IMR-90 (cell line): ENCODE measurements around the gene DNAJC7. TPM values are rescaled to one million over a fixed set of nuclear protein-coding genes. Genes with fewer than 3 reads are reported as not detected.

Source experiments
- ATAC-seq: fragments of 200-7000 bp; cut with Tn5 transposase; 2 replicates; pipeline ENCODE4 v1.9.1; 2020; ENCODE audit warnings: low read depth, mild to moderate bottlenecking, moderate library complexity
- BruUV-seq: library from RNA; stranded (reverse); fragments of 400-500 nt; replicated peaks from 2 replicates; lab custom pipeline; 2021; lab: Mats Ljungman, UMichigan
- CTCF ChIA-PET: fragments of 300-600 bp; formaldehyde crosslinking; extraction: SDS; loops from one replicate; lab custom pipeline; 2021; ENCODE audit warnings: antibody characterized with exemption; lab: Yijun Ruan, JAX
- POLR2A ChIA-PET: fragments of 300-600 bp; sonication (Branson Sonifier 250); formaldehyde crosslinking; loops from one replicate; lab custom pipeline; 2022; ENCODE audit warnings: antibody characterized with exemption; ENCODE audit not compliant: unreplicated experiment; lab: Charles Lee
- DNase-seq: peaks from one replicate; pipeline ENCODE4 v3.0.0; 2013
- H2AFZ ChIP-seq: replicated peaks from 2 replicates; pipeline ENCODE3; 2013; ENCODE audit warnings: low read length, mild to moderate bottlenecking; ENCODE audit not compliant: poor library complexity
- H2AK5ac ChIP-seq: 2 replicates; pipeline ENCODE4 v1.6.1; 2013; ENCODE audit warnings: low read depth, low read length, inconsistent platforms
- H2AK9ac ChIP-seq: replicated peaks from 2 replicates; pipeline ENCODE3; 2013; ENCODE audit warnings: mild to moderate bottlenecking, low read depth, low read length, moderate library complexity; ENCODE audit not compliant: poor library complexity
- H2BK120ac ChIP-seq: 2 replicates; pipeline ENCODE4 v1.6.1; 2013; ENCODE audit warnings: low read depth, low read length, inconsistent platforms
- H2BK15ac ChIP-seq: 3 replicates; pipeline ENCODE4 v1.6.1; 2013; ENCODE audit warnings: low read depth, low read length, inconsistent platforms
- H2BK20ac ChIP-seq: 2 replicates; pipeline ENCODE4 v1.6.1; 2013; ENCODE audit warnings: low read depth, mild to moderate bottlenecking, inconsistent platforms, low read length, moderate library complexity
- H2BK5ac ChIP-seq: 2 replicates; pipeline ENCODE4 v1.6.1; 2013; ENCODE audit warnings: mild to moderate bottlenecking, low read depth, low read length, inconsistent platforms; ENCODE audit not compliant: poor library complexity, severe bottlenecking
- H3K14ac ChIP-seq: replicated peaks from 2 replicates; pipeline ENCODE4 v1.6.1; 2013; ENCODE audit warnings: low read depth, low read length, inconsistent platforms
- H3K18ac ChIP-seq: 2 replicates; pipeline ENCODE4 v1.6.1; 2013; ENCODE audit warnings: low read depth, low read length, control low read depth
- H3K23ac ChIP-seq: 2 replicates; pipeline ENCODE4 v1.6.1; 2013; ENCODE audit warnings: low read depth, low read length, inconsistent platforms
- H3K27ac ChIP-seq: 2 replicates; pipeline ENCODE4 v1.5.1; 2013; ENCODE audit warnings: mild to moderate bottlenecking, control low read depth, low read length; ENCODE audit not compliant: insufficient read depth
- H3K27me3 ChIP-seq: 2 replicates; pipeline ENCODE4 v1.6.1; 2013; ENCODE audit warnings: low read length; ENCODE audit not compliant: control insufficient read depth, insufficient read depth
- H3K36me3 ChIP-seq: 2 replicates; pipeline ENCODE4 v1.6.1; 2013; ENCODE audit warnings: low read length, mixed read lengths; ENCODE audit not compliant: control insufficient read depth, insufficient read depth
- H3K4ac ChIP-seq: 2 replicates; pipeline ENCODE4 v1.6.1; 2013; ENCODE audit warnings: low read depth, low read length, inconsistent platforms
- H3K4me1 ChIP-seq: 2 replicates; pipeline ENCODE4 v1.6.1; 2013; ENCODE audit warnings: low read length, mixed read lengths; ENCODE audit not compliant: control insufficient read depth, insufficient read depth
- H3K4me2 ChIP-seq: 2 replicates; pipeline ENCODE4 v1.6.1; 2013; ENCODE audit warnings: low read depth, mild to moderate bottlenecking, control low read depth, low read length, moderate library complexity
- H3K4me3 ChIP-seq: 2 replicates; pipeline ENCODE4 v1.5.1; 2013; ENCODE audit warnings: low read depth, mild to moderate bottlenecking, control low read depth, low read length, moderate library complexity; ENCODE audit not compliant: insufficient read depth
- H3K56ac ChIP-seq: 2 replicates; pipeline ENCODE4 v1.6.1; 2013; ENCODE audit warnings: low read length, inconsistent platforms; ENCODE audit not compliant: insufficient read depth; ENCODE audit errors: extremely low read depth
- H3K79me1 ChIP-seq, 2 experiments: 2 replicates each; pipeline ENCODE4 v1.6.1; 2013; ENCODE audit warnings: low read length in 2 of 2, inconsistent platforms in 1 of 2, low read depth in 1 of 2
- H3K9ac ChIP-seq: 2 replicates; pipeline ENCODE4 v1.6.1; 2013; ENCODE audit warnings: low read depth, low read length, control low read depth
- H3K9me1 ChIP-seq: 2 replicates; pipeline ENCODE4 v1.6.1; 2013; ENCODE audit warnings: low read length, inconsistent platforms; ENCODE audit not compliant: insufficient read depth
- H3K9me3 ChIP-seq: 2 replicates; pipeline ENCODE4 v1.6.1; 2013; ENCODE audit warnings: low read length; ENCODE audit not compliant: control insufficient read depth, insufficient read depth
- H4K20me1 ChIP-seq: 2 replicates; pipeline ENCODE4 v1.6.1; 2013; ENCODE audit warnings: low read length, inconsistent platforms; ENCODE audit not compliant: insufficient read depth
- H4K5ac ChIP-seq: 2 replicates; pipeline ENCODE4 v1.6.1; 2013; ENCODE audit warnings: mild to moderate bottlenecking, low read depth, low read length, control low read depth
- H4K8ac ChIP-seq, 2 experiments: 2 replicates each; pipeline ENCODE4 v1.6.1; 2013; ENCODE audit warnings: low read depth in 2 of 2, low read length in 2 of 2, control low read depth in 1 of 2, inconsistent platforms in 1 of 2
- H4K91ac ChIP-seq: 2 replicates; pipeline ENCODE4 v1.6.1; 2013; ENCODE audit warnings: low read depth, low read length, inconsistent platforms; ENCODE audit not compliant: insufficient read depth
- BHLHE40 ChIP-seq: fragments of 150-350 bp; IDR thresholded peaks from 2 replicates; pipeline ENCODE4 v1.6.1; 2016; ENCODE audit warnings: mild to moderate bottlenecking, low read depth, low read length
- CEBPB ChIP-seq: IDR thresholded peaks from 2 replicates; pipeline ENCODE4 v1.6.1; 2012; ENCODE audit warnings: low read depth, low read length, improper control_type of control experiment
- CHD1 ChIP-seq: IDR thresholded peaks from 2 replicates; pipeline ENCODE4 v1.6.1; 2012; ENCODE audit warnings: low read depth, low read length, improper control_type of control experiment
- CTCF ChIP-seq: conservative IDR thresholded peaks from 2 replicates; pipeline ENCODE4 v1.5.1; 2012; ENCODE audit warnings: mild to moderate bottlenecking, low read depth, low read length, improper control_type of control experiment
- ELK1 ChIP-seq: fragments of 150-350 bp; IDR thresholded peaks from 2 replicates; pipeline ENCODE4 v1.6.1; 2016; ENCODE audit warnings: low read depth, mild to moderate bottlenecking, low read length, moderate library complexity, borderline replicate concordance
- FOS ChIP-seq: fragments of 150-350 bp; IDR thresholded peaks from 2 replicates; pipeline ENCODE4 v1.6.1; 2016; ENCODE audit warnings: low read depth, low read length
- MAFK ChIP-seq: IDR thresholded peaks from 2 replicates; pipeline ENCODE4 v1.6.1; 2012; ENCODE audit warnings: low read depth, low read length, improper control_type of control experiment
- MAZ ChIP-seq: IDR thresholded peaks from 2 replicates; pipeline ENCODE4 v1.6.1; 2012; ENCODE audit warnings: low read depth, mild to moderate bottlenecking, low read length, improper control_type of control experiment, moderate library complexity, borderline replicate concordance
- MXI1 ChIP-seq: IDR thresholded peaks from 2 replicates; pipeline ENCODE4 v1.6.1; 2012; ENCODE audit warnings: low read depth, mild to moderate bottlenecking, low read length, moderate library complexity, borderline replicate concordance
- NFE2L2 ChIP-seq: fragments of 150-350 bp; IDR thresholded peaks from 2 replicates; pipeline ENCODE4 v1.6.1; 2016; ENCODE audit warnings: low read depth, mild to moderate bottlenecking, low read length
- POLR2A ChIP-seq: IDR thresholded peaks from 2 replicates; pipeline ENCODE4 v1.6.1; 2012; ENCODE audit warnings: mild to moderate bottlenecking, low read depth, low read length
- RAD21 ChIP-seq: IDR thresholded peaks from 2 replicates; pipeline ENCODE4 v1.6.1; 2012; ENCODE audit warnings: low read length, improper control_type of control experiment
- RCOR1 ChIP-seq: IDR thresholded peaks from 2 replicates; pipeline ENCODE4 v1.6.1; 2012; ENCODE audit warnings: mild to moderate bottlenecking, low read length, improper control_type of control experiment; ENCODE audit not compliant: insufficient replicate concordance
- RFX5 ChIP-seq: IDR thresholded peaks from 2 replicates; pipeline ENCODE4 v1.8.0; 2012; ENCODE audit warnings: low read depth, mild to moderate bottlenecking, low read length, moderate library complexity
- SMC3 ChIP-seq: fragments of 150-350 bp; IDR thresholded peaks from 2 replicates; pipeline ENCODE4 v1.6.1; 2016; ENCODE audit warnings: low read depth, mild to moderate bottlenecking, antibody characterized with exemption, low read length, moderate library complexity
- USF2 ChIP-seq: fragments of 150-350 bp; IDR thresholded peaks from 2 replicates; pipeline ENCODE4 v1.6.1; 2017; ENCODE audit warnings: mild to moderate bottlenecking, antibody characterized with exemption, low read length, low read depth
- WGBS, 2 experiments: methylation state at CpG; one replicate each; pipeline versions ENCODE4 v1.1.5 to v1.1.7; 2013; ENCODE audit warnings: missing lambda C conversion rate in 2 of 2; ENCODE audit not compliant: insufficient read length in 1 of 2; ENCODE audit errors: extremely low coverage in 2 of 2; 5-methylcytosine and 5-hydroxymethylcytosine counted together
- dilution Hi-C: fragments of 300-500 bp; cut with HindIII; formaldehyde crosslinking; loops from one replicate; pipeline ENCODE4 v1.14.3; 2018; ENCODE audit warnings: low sequenced_read_pairs; ENCODE audit not compliant: unreplicated experiment
- in situ Hi-C: fragments of 300-500 bp; cut with MboI; formaldehyde crosslinking; loops from 3 replicates; pipeline ENCODE4 v1.14.3; 2019; ENCODE audit warnings: low sequenced_read_pairs, inconsistent platforms, mixed read lengths
- intact Hi-C: fragments of 100-400 bp; cut with micrococcal nuclease; formaldehyde crosslinking; loops from 2 replicates; pipeline ENCODE4 v1.10.0; 2022
- polyA plus RNA-seq, 3 experiments: library from polyadenylated mRNA; depleted of rRNA; stranded (reverse); fragments of >200 nt; gene quantifications; 2 replicates each; pipeline ENCODE4 v1.2.3, GENCODE V29; 2012; ENCODE audit warnings: low replicate concordance in 1 of 3
- total RNA-seq: library from RNA; depleted of rRNA; stranded (reverse); fragments of >200 nt; gene quantifications from 2 replicates; pipeline ENCODE4 v1.2.3, GENCODE V29; 2012

DNAJC7 gene
- total and polyA plus RNA-seq, 2 of the 4 experiments (the other 2 are of a cell fraction) = 49.3 to 71.7 TPM

- Histone ChIP-seq H3K9ac (no peak overlapping the region), H4K8ac (no peak overlapping the region), H3K27ac (no peak overlapping the region), H3K4me2 (no peak overlapping the region), H3K9me1 (no peaks in the 10 kb centered on the region), H2AK5ac (no peak overlapping the region), H3K79me1 (no peaks in the 10 kb centered on the region), H3K4ac (no peak overlapping the region), H3K36me3 (no peaks in the 10 kb centered on the region), H2BK5ac (no peak overlapping the region), H4K20me1 (no peaks in the 10 kb centered on the region; the same call in 1 of the 2 replicates), H3K9me3 (no peaks in the 10 kb centered on the region), H4K5ac (no peak overlapping the region), H3K14ac (no peak overlapping the region), H2BK20ac (no peak overlapping the region), H3K56ac (no peak overlapping the region), H3K4me1 (no peaks in the 10 kb centered on the region), H2AFZ (no peak overlapping the region), H2AK9ac (no peak overlapping the region), H3K4me3 (no peak overlapping the region), H3K23ac (no peak overlapping the region), H2BK120ac (no peak overlapping the region), H3K27me3 (peaks cover 48% of the 10 kb centered on the region), H3K18ac (no peak overlapping the region), H4K91ac (no peak overlapping the region), H2BK15ac (no peak overlapping the region)
- WGBS, 2 experiments = 75% methylated on average over 5 of the region's 14 CpGs; no CpG with 5 or more reads in 1 of the 2 experiments
- ChIA-PET CTCF (no interaction called here), POLR2A (no interaction called here)
- no peak for TF ChIP-seq NFE2L2
- TF ChIP-seq ELK1 = no peak
- TF ChIP-seq CEBPB = no peak
- no peak for TF ChIP-seq MAFK
- no peak for TF ChIP-seq SMC3
- no peak for TF ChIP-seq RFX5
- no peak for TF ChIP-seq FOS
- no peak for TF ChIP-seq POLR2A
- TF ChIP-seq CTCF = no peak
- TF ChIP-seq MXI1 = no peak
- no peak for TF ChIP-seq RAD21
- TF ChIP-seq CHD1 = no peak
- TF ChIP-seq USF2 = no peak
- TF ChIP-seq MAZ = no peak
- no peak for TF ChIP-seq RCOR1
- no peak for TF ChIP-seq BHLHE40
- DNase-seq = no peak
- intact Hi-C loops (no loop called here), dilution Hi-C loops (no loop called here), in situ Hi-C loops (no loop called here)
- no TSS peak for BruUV-seq
- ATAC-seq = no peak
Observed at GRCh38 chr17:42062681-42063080, 45.4 kb upstream of the DNAJC7 start.
